Activated naive CD4-positive, alpha-beta T cell treated with anti-CD3 and anti-CD28 coated beads for 36 hours (primary cell): Measurements from ENCODE around the gene SUMO1. TPM values are rescaled to one million over a fixed set of nuclear protein-coding genes. Genes with fewer than 3 reads are reported as not detected.
A peak's percentile ranks its signal among the peaks of the same experiment; 100 is the strongest.

Source experiments
- CTCF ChIA-PET: fragments of 350-600 bp; sonication (Branson Sonifier 250); formaldehyde crosslinking; loops from one replicate; lab custom pipeline; 2021; ENCODE audit warnings: antibody characterized with exemption; lab: Charles Lee
- DNase-seq: peaks from one replicate; pipeline ENCODE4 v3.0.0-alpha.2; 2020
- H3K27ac Mint-ChIP-seq: one replicate; pipeline ENCODE4 v1.8.0; 2021; ENCODE audit warnings: mild to moderate bottlenecking, mixed read lengths
- H3K27me3 Mint-ChIP-seq: one replicate; pipeline ENCODE4 v1.8.0; 2021; ENCODE audit warnings: low read depth, mixed read lengths
- H3K36me3 Mint-ChIP-seq: one replicate; pipeline ENCODE4 v1.8.0; 2021; ENCODE audit warnings: low read depth, mixed read lengths
- H3K4me1 Mint-ChIP-seq: one replicate; pipeline ENCODE4 v1.8.0; 2021; ENCODE audit warnings: low read depth, mixed read lengths
- H3K4me3 Mint-ChIP-seq: one replicate; pipeline ENCODE4 v1.8.0; 2021; ENCODE audit warnings: mild to moderate bottlenecking, moderate library complexity, mixed read lengths
- H3K9me3 Mint-ChIP-seq: one replicate; pipeline ENCODE4 v1.8.0; 2021; ENCODE audit warnings: mixed read lengths
- intact Hi-C: fragments of 100-400 bp; cut with micrococcal nuclease; formaldehyde crosslinking; loops from one replicate; pipeline ENCODE4 v1.15.1; 2023
- total RNA-seq, 2 experiments: library from RNA; stranded (reverse); gene quantifications; one replicate each; pipeline ENCODE4 v1.2.3, GENCODE V29; 2021

The SUMO1 gene
- total RNA-seq, 2 experiments from 2014 or later = 131 to 132 TPM

- H3K9me3 Mint-ChIP-seq = no peaks in the 10 kb centered on the region
- intact Hi-C loops = no loop called here
- peaks cover 9% of the 10 kb centered on the region for H3K4me1 Mint-ChIP-seq
- no peak overlapping the region for H3K27ac Mint-ChIP-seq
- CTCF ChIA-PET = interaction anchor here (1.1 kb wide), 1 partner anchor 10 kb away, joined by 4 read pairs; no protein-coding TSS in a partner anchor
- peaks cover 8% of the 10 kb centered on the region for H3K27me3 Mint-ChIP-seq
- no peak for DNase-seq
- H3K36me3 Mint-ChIP-seq = no peaks in the 10 kb centered on the region
- no peak overlapping the region for H3K4me3 Mint-ChIP-seq
These were observed 72.5 kb downstream of the SUMO1 start for GRCh38 chr2:202165945-202166344.

- H3K4me3 Mint-ChIP-seq = no peak overlapping the region
- H3K27me3 Mint-ChIP-seq = peaks cover under 1% of the 10 kb centered on the region
- CTCF ChIA-PET = interaction anchor here (1.1 kb wide), 1 partner anchor 10 kb away, joined by 4 read pairs; no protein-coding TSS in a partner anchor
- H3K9me3 Mint-ChIP-seq = no peaks in the 10 kb centered on the region
- no peaks in the 10 kb centered on the region for H3K36me3 Mint-ChIP-seq
- intact Hi-C loops = no loop called here
- no peak overlapping the region for H3K27ac Mint-ChIP-seq
- no peak for DNase-seq
- H3K4me1 Mint-ChIP-seq = peaks cover 12% of the 10 kb centered on the region
These were observed 73.2 kb downstream of the SUMO1 start for GRCh38 chr2:202165208-202165607.

GRCh38 chr2:202164411-202164810 lies 74.0 kb downstream of the SUMO1 start:
- Mint-ChIP-seq H3K9me3 (no peaks in the 10 kb centered on the region), H3K27ac (no peak overlapping the region), H3K4me1 (peaks cover 12% of the 10 kb centered on the region), H3K36me3 (no peaks in the 10 kb centered on the region), H3K4me3 (no peak overlapping the region), H3K27me3 (no peaks in the 10 kb centered on the region)
- intact Hi-C loops = no loop called here
- CTCF ChIA-PET = interaction anchor here (1.6 kb wide), 1 partner anchor 304 kb away, joined by 3 read pairs; no protein-coding TSS in a partner anchor
- DNase-seq = no peak

- DNase-seq = peak; percentile 13
- CTCF ChIA-PET = interaction anchor here (0.6 to 0.8 kb wide), 2 partner anchors 12 to 58 kb away, joined by 3 to 4 read pairs; no protein-coding TSS in a partner anchor
- peaks cover 12% of the 10 kb centered on the region for H3K4me1 Mint-ChIP-seq
These were observed 77.1 kb downstream of the SUMO1 start for GRCh38 chr2:202161151-202161835.

GRCh38 chr2:202158796-202159195 lies 79.6 kb downstream of the SUMO1 start:
- H3K9me3 Mint-ChIP-seq = no peaks in the 10 kb centered on the region
- H3K4me3 Mint-ChIP-seq = no peak overlapping the region
- CTCF ChIA-PET = interaction anchor here (0.7 kb wide), 1 partner anchor 60 kb away, joined by 5 read pairs; no protein-coding TSS in a partner anchor
- H3K36me3 Mint-ChIP-seq = no peaks in the 10 kb centered on the region
- peaks cover 12% of the 10 kb centered on the region for H3K4me1 Mint-ChIP-seq
- DNase-seq = no peak
- peaks cover 11% of the 10 kb centered on the region for H3K27me3 Mint-ChIP-seq
- no peak overlapping the region for H3K27ac Mint-ChIP-seq
- intact Hi-C loops = no loop called here

More at GRCh38 chr2:202161151-202161835, 77.1 kb downstream of the SUMO1 start:
- no peaks in the 10 kb centered on the region for H3K36me3 Mint-ChIP-seq
- H3K27ac Mint-ChIP-seq = no peak overlapping the region
- H3K27me3 Mint-ChIP-seq = peaks cover 7% of the 10 kb centered on the region
- no peaks in the 10 kb centered on the region for H3K9me3 Mint-ChIP-seq
- no peak overlapping the region for H3K4me3 Mint-ChIP-seq
- intact Hi-C loops = no loop called here

- CTCF ChIA-PET = no interaction called here
- Mint-ChIP-seq H3K4me1 (peaks cover 12% of the 10 kb centered on the region), H3K9me3 (no peaks in the 10 kb centered on the region), H3K27me3 (peaks cover 11% of the 10 kb centered on the region), H3K36me3 (no peaks in the 10 kb centered on the region), H3K4me3 (no peak overlapping the region), H3K27ac (no peak overlapping the region)
- no peak for DNase-seq
- intact Hi-C loops = no loop called here
These were observed 81.0 kb downstream of the SUMO1 start for GRCh38 chr2:202157211-202157990.

Other genes starting within 250 kb of the SUMO1 start
- gene FZD7, start 204.7 kb downstream of the SUMO1 start, total RNA-seq = under 1 TPM; 0.17 to 0.43 TPM
- not detected for gene KIAA2012, start 165.3 kb downstream of the SUMO1 start, total RNA-seq
- gene NOP58, start 27.2 kb upstream of the SUMO1 start, total RNA-seq = 100 to 1,000 TPM; 118 to 123 TPM
- gene BMPR2, start 137.7 kb upstream of the SUMO1 start, total RNA-seq = 1 to 10 TPM; 4.2 to 5.5 TPM